ENCODE data around the gene PTPRO. TPM values are rescaled to one million over a fixed set of nuclear protein-coding genes. Genes with fewer than 3 reads are reported as not detected.

Gene PTPRO
- total RNA-seq, 1 experiment from 2014 or later, result 2.8 TPM

DNA sequence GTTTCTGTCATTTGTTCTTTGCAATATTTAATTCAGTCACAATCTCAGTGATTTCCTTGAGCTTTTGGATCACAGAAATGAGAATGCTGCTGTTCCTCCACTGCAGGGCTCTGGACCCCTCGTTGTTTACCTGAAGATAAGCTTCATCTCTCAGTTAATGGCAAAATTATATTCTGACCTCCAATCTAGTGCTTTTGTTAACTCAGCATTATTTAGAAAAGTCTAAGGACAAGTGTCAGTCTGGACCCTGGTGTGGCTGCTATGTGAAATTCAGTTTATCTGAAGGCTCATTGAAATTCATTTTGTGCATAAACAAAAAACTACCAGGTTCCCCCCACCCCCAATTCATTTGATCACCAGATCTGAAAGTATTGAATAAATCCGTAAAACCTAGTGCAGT lies 84.7 kb downstream of the PTPRO start:
- intact Hi-C loops (cut with micrococcal nuclease; ENCODE audit: unreplicated experiment), result no loop called here
- Histone ChIP-seq H3K27ac (ENCODE audit: low read depth, low read length, poor library complexity, severe bottlenecking) (no peak overlapping the region), H3K4me1 (ENCODE audit: insufficient read depth, low read length, poor library complexity, severe bottlenecking) (no peaks in the 10 kb centered on the region), H3K4me3 (ENCODE audit: low read depth, low read length, poor library complexity, severe bottlenecking) (no peak overlapping the region), H3K9me3 (ENCODE audit: low read depth, low read length, poor library complexity, severe bottlenecking) (no peaks in the 10 kb centered on the region), H3K36me3 (ENCODE audit: insufficient read depth, low read length, poor library complexity, severe bottlenecking) (no peaks in the 10 kb centered on the region), H3K27me3 (replicated peaks; ENCODE audit: insufficient read depth, low read depth, low read length, poor library complexity) (no peaks in the 10 kb centered on the region)
- BruUV-seq (replicated peaks), result no TSS peak
- ChIA-PET POLR2A (ENCODE audit: low non-redundant PET) (no interaction called here), CTCF (no interaction called here)
- TF ChIP-seq, protein P1, sequence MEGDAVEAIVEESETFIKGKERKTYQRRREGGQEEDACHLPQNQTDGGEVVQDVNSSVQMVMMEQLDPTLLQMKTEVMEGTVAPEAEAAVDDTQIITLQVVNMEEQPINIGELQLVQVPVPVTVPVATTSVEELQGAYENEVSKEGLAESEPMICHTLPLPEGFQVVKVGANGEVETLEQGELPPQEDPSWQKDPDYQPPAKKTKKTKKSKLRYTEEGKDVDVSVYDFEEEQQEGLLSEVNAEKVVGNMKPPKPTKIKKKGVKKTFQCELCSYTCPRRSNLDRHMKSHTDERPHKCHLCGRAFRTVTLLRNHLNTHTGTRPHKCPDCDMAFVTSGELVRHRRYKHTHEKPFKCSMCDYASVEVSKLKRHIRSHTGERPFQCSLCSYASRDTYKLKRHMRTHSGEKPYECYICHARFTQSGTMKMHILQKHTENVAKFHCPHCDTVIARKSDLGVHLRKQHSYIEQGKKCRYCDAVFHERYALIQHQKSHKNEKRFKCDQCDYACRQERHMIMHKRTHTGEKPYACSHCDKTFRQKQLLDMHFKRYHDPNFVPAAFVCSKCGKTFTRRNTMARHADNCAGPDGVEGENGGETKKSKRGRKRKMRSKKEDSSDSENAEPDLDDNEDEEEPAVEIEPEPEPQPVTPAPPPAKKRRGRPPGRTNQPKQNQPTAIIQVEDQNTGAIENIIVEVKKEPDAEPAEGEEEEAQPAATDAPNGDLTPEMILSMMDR (conservative IDR thresholded peaks at IDR 0.05; ENCODE audit: low read depth, low read length), result no peak
- no peak for TF ChIP-seq EZH2 (IDR thresholded peaks at IDR 0.05; ENCODE audit: borderline replicate concordance, low read depth, low read length, poor library complexity, severe bottlenecking)
- DNase-seq (ENCODE audit: low spot score), result no peak

DNA sequence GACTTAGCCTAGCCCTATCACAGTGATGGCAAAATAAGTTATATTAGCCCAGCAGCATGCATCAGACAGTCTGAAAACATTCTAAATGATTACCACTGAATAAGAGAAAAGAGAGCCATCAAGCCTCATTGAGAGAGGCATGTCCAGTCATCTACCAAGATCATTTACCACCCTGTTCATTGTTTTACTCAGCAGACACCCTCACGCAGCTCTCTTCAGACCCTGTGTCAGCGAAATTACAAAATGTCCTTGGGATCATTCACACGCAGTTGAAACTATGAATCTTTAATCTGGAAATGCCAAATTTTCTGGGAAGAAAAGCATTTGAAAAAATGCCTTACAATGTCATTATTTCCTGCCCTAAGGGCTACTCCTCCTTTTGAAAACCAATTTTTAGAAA lies 89.5 kb downstream of the PTPRO start:
- H3K9me3 ChIP-seq (ENCODE audit: low read depth, low read length, poor library complexity, severe bottlenecking), result no peaks in the 10 kb centered on the region
- intact Hi-C loops (cut with micrococcal nuclease; ENCODE audit: unreplicated experiment), result no loop called here
- BruUV-seq (replicated peaks), result no TSS peak
- POLR2A ChIA-PET (ENCODE audit: low non-redundant PET), result no interaction called here
- no peaks in the 10 kb centered on the region for H3K36me3 ChIP-seq (ENCODE audit: insufficient read depth, low read length, poor library complexity, severe bottlenecking)
- CTCF ChIA-PET, result no interaction called here
- no peak overlapping the region for H3K27ac ChIP-seq (ENCODE audit: low read depth, low read length, poor library complexity, severe bottlenecking)
- no peak overlapping the region for H3K4me3 ChIP-seq (ENCODE audit: low read depth, low read length, poor library complexity, severe bottlenecking)
- H3K27me3 ChIP-seq (replicated peaks; ENCODE audit: insufficient read depth, low read depth, low read length, poor library complexity), result no peaks in the 10 kb centered on the region
- DNase-seq (ENCODE audit: low spot score), result no peak
- TF ChIP-seq EZH2 (IDR thresholded peaks at IDR 0.05; ENCODE audit: borderline replicate concordance, low read depth, low read length, poor library complexity, severe bottlenecking), result no peak
- TF ChIP-seq, protein P1 (conservative IDR thresholded peaks at IDR 0.05; ENCODE audit: low read depth, low read length), result no peak
- no peaks in the 10 kb centered on the region for H3K4me1 ChIP-seq (ENCODE audit: insufficient read depth, low read length, poor library complexity, severe bottlenecking)

DNA sequence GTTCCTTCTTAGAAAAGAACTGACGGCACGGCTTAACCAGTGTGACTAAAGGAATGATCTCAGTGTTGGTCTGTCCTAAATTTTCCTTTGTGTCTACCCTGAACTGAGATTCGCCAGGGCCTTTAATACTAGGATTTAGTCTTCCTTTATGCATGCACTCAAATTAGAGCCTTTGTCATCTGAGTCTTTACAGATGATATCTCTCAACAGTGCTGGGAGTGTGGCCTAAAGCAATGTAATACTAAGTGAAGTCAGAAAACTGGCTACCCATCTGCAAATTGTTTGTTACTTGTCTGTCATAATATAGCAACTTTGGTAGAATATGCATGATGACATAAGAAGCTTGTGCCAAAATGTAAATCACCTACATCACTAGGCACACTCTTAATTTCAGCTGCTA lies 95.4 kb downstream of the PTPRO start:
- CTCF ChIA-PET, result no interaction called here
- no peaks in the 10 kb centered on the region for H3K9me3 ChIP-seq (ENCODE audit: low read depth, low read length, poor library complexity, severe bottlenecking)

More for the DNA sequence above, 95.4 kb downstream of the PTPRO start:
- POLR2A ChIA-PET (ENCODE audit: low non-redundant PET), result no interaction called here
- DNase-seq (ENCODE audit: low spot score), result no peak
- intact Hi-C loops (cut with micrococcal nuclease; ENCODE audit: unreplicated experiment), result no loop called here
- TF ChIP-seq, protein P1 (conservative IDR thresholded peaks at IDR 0.05; ENCODE audit: low read depth, low read length), result no peak
- no peak for TF ChIP-seq EZH2 (IDR thresholded peaks at IDR 0.05; ENCODE audit: borderline replicate concordance, low read depth, low read length, poor library complexity, severe bottlenecking)
- BruUV-seq (replicated peaks), result no TSS peak
- Histone ChIP-seq H3K27ac (ENCODE audit: low read depth, low read length, poor library complexity, severe bottlenecking) (no peak overlapping the region), H3K4me3 (ENCODE audit: low read depth, low read length, poor library complexity, severe bottlenecking) (no peak overlapping the region), H3K4me1 (ENCODE audit: insufficient read depth, low read length, poor library complexity, severe bottlenecking) (no peaks in the 10 kb centered on the region), H3K27me3 (replicated peaks; ENCODE audit: insufficient read depth, low read depth, low read length, poor library complexity) (no peaks in the 10 kb centered on the region), H3K36me3 (ENCODE audit: insufficient read depth, low read length, poor library complexity, severe bottlenecking) (no peaks in the 10 kb centered on the region)

All from A673 (cell line).